Iris pigment epithelial cell (primary cell): Measurements from ENCODE around the gene FAM72D.
A peak's percentile ranks its signal among the peaks of the same experiment; 100 is the strongest.
"Not testable (repeated sequence)": the region's sequence is repeated elsewhere in the genome, so short reads cannot be mapped to it uniquely, and the experiment has no call there.

Experiments
- DNase-seq: peaks from one replicate; pipeline ENCODE4 v3.0.0-alpha.2; 2011; ENCODE audit warnings: low read depth

Gene FAM72D

GRCh38 chr1:145082483-145083255, 13.1 kb upstream of the FAM72D start:
- not testable (repeated sequence) for DNase-seq

GRCh38 chr1:145093517-145094149, 2.1 kb upstream of the FAM72D start:
- DNase-seq = peak; percentile 3

GRCh38 chr1:145094655-145095211, 1.0 kb upstream of the FAM72D start:
- DNase-seq = not testable (repeated sequence)

DNA sequence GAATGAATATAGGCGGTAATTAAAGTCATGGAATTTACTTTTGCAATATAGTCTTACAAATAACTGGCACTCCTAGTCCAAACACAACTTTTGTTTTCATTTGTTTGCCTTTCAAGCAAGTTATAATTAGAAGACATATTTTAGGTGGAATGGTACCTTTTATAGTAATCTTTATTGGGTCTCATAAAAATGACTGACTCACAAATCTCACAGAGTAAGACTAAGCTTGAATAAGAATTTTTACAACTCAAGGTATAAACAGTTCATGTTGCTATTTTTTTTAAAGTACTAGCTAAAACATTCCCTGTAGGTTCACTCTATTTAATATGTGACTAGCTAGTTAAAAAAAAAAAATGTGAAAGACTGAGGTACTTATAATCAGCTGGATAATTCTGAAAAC, 6.0 kb downstream of the FAM72D start:
- DNase-seq = not testable (repeated sequence)

DNA sequence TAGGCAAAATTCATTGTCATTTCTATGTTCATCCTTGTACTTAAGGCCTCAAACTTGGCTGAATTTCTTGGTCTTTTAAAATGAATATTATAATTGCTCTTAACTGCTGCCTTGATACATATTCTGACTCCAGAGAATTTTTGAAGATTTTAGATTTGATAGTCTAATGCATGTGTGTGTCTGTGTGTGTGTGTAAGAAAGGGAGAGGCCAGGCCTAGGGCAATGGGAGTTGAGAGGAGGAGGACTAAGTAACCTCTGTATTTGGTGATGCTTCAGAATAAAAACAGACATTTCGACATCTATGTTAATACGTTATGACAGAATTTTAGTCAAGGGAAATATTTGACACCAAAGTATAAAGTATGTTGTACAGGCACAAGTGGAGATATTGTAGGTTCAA, 7.5 kb downstream of the FAM72D start:
- not testable (repeated sequence) for DNase-seq

DNA sequence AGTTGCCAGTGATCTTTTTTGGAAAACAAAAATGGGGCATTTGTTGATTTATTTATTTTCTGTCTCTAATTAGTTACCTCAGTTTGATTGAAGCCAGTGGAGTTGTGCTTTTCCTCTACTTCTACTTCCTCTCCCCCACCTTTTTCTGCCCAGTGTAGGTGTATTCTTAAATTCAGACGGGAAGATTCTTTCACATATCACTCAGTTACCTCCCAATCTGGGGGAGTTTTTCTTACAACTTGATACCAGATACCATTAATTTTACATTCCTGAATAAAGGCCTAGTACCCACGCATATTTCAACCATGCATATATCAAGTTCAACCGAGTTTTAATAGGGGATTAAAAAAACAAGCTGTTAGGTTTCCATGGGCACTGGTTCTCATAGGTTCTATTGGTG, 15.9 kb downstream of the FAM72D start:
- not testable (repeated sequence) for DNase-seq

GRCh38 chr1:145112703-145113102, 16.9 kb downstream of the FAM72D start:
- not testable (repeated sequence) for DNase-seq

DNA sequence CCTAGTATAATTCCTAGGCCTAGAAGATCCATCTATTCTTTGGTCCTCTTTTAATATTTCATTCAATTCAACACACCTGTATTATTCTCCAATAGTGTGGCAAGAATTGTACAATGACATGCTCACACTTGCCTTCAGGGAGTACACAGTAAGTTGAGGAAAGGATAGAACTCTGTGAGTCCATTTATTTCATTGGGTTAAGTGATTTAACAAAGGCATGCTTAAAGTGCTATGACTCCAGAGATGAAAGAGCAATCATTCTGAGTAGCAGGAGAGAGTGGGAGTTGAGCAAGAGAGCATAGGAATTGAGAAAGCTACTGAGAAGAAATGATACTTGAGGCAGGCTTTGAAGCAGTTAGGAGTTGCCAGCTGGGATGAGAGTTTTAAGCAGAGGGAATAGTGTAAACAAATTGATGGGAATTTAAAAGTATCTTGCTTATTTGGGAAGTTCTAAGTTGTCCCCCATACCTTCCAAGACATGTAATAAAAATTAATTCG, 18.8 kb downstream of the FAM72D start:
- DNase-seq = not testable (repeated sequence)

DNA sequence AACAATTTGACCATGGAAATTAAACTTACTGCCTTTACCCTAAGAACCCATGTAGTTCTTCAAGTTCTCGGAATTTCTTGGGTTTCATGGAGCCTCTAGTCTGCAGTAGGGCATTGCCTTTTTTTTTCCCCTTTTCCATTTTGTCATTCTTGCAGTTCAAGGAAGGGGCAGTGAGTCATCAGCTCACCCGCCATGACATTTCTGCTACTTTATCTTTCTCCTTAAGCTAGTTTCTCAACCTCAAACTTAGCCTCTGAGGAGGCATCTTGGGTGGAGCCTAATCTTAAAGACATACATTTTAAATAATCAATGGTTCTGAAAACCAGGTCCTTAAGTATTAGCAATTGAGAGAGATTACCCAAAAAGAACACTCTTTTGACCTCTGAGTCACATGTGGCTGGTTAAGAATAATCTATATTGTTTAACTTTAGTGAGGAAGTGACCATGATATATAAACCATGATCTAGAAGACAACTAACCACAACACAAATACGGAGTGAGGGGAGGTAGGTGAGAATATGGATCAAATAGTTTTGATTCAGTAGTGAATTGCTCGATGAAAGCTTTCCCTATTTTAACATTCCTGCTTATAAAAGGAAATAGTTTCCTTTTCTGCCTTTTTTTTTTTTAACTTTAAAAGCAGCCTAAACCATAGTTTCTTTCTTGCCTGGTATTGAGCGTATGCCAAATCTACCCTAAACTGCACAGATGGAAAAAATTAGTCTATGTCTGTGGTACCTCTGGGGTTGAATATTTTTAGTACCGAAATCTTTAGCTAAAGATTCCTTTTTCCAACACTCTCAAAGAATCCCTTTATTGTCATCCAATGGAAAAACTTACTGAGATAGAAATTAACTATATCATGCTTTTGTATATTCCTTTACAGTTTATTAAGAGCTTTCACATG, 20.1 kb downstream of the FAM72D start:
- DNase-seq = not testable (repeated sequence)

DNA sequence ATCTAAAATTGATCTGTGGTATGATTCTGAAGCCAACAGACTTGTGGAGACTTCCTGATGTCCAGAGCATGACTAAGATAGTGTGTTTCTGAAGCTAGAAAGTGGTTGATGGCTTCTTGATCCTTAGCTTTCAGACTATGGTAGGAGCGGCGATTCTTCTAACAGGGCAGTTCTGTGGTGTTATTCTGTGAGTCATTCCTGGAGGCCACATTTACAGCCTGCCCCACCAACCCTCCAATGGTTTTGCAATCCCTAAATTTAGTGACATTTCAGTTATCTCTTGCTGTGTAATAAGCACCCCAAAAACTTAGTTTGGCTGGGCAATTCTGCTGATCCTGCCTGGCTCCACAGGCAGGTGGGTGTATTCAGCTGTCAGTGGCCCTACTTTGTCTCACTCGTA, 24.1 kb downstream of the FAM72D start:
- DNase-seq = not testable (repeated sequence)

DNA sequence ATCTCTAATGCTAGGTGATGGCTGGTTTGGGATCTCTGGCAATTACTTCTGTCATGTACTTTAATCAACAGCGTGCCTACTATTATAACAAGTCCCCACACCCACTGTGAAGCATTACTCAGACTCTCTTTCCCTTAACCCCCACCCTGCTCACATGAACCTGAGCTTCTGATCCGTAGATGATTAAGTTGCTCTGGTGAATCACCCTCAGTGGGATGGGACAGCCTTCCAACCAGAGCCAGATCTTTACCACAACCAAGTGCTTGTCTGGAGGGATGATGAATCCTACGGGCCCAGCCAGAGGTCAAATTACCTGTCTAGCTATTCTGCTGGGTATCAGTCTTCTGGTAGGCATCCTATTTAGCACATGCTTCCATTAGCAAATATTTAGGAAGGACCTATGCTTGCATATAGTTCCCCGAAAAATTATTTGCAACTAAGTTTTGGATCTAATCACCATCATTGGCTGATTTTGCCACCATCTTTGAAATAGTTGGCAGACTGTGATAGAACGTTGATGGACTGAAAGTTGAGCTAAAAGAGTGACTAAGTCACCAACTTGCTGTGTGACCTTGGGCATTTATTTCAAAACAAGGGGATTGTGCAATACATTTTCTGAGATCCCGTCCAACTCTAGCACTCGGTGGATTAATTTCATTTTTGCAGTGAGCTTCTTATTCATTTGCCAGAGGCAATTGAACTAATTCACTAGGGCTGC, 26.7 kb downstream of the FAM72D start:
- not testable (repeated sequence) for DNase-seq

DNA sequence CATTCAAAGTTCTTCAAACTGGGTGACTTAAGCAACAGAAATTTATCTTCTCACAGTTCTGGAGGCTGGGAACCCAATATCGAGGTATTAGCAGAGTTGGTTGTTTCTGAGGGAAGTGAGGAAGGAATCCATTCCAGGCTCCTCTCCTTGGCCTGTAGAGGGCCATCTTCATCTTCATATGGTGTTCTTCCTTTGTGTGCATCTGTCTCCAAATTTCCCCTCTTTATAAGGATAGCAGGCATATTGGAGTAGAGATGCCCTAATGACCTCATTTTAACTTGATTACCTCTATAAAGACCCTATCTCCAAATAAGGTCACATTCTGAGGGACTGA, 27.3 kb downstream of the FAM72D start:
- DNase-seq = not testable (repeated sequence)

- not testable (repeated sequence) for DNase-seq
These were observed 28.3 kb downstream of the FAM72D start for GRCh38 chr1:145123992-145124641.

GRCh38 chr1:145125112-145125511, 29.3 kb downstream of the FAM72D start:
- not testable (repeated sequence) for DNase-seq

GRCh38 chr1:145127144-145127543, 31.4 kb downstream of the FAM72D start:
- DNase-seq = not testable (repeated sequence)

- peak; percentile 42 for DNase-seq
These were observed 33.1 kb downstream of the FAM72D start for GRCh38 chr1:145128697-145129469.

- DNase-seq = not testable (repeated sequence)
These were observed 38.7 kb downstream of the FAM72D start for GRCh38 chr1:145134476-145134875.

DNA sequence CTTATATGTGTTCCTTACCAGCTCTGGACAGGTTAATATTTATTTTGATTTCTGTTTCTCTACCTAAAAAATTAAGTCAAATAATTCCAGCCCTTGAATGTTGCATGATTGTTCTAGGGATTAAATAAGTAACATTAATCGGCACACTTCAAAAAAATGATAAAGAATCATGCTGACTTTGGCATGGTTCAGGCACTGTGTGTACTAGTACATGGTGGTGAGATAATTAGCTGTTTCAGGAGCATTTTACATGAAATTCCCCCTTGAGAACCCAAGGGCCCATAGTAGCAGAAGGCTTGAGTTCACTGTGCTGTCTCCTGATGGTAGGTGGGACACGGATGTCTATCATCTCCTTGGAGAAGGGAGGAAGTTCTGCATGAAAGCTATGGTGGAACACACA, 44.8 kb downstream of the FAM72D start:
- not testable (repeated sequence) for DNase-seq

- DNase-seq = not testable (repeated sequence)
These were observed 48.6 kb downstream of the FAM72D start for GRCh38 chr1:145144264-145144913.
